HG03103 (cell line): Measurements from ENCODE around the gene KRTAP10-4.
"Not testable (repeated sequence)": the region's sequence is repeated elsewhere in the genome, so short reads cannot be mapped to it uniquely, and the experiment has no call there.

Source experiments
- ATAC-seq: cut with Tn5 transposase; IDR thresholded peaks from one replicate; pipeline ENCODE4 v1.9.1; 2021; ENCODE audit warnings: low read depth; ENCODE audit not compliant: unreplicated experiment

Gene KRTAP10-4, protein sequence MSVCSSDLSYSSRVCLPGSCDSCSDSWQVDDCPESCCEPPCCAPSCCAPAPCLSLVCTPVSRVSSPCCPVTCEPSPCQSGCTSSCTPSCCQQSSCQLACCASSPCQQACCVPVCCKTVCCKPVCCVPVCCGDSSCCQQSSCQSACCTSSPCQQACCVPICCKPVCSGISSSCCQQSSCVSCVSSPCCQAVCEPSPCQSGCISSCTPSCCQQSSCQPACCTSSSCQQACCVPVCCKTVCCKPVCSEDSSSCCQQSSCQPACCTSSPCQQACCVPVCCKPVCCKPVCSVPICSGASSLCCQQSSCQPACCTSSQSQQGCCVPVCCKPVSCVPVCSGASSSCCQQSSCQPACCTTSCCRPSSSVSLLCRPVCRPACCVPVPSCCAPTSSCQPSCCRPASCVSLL

DNA sequence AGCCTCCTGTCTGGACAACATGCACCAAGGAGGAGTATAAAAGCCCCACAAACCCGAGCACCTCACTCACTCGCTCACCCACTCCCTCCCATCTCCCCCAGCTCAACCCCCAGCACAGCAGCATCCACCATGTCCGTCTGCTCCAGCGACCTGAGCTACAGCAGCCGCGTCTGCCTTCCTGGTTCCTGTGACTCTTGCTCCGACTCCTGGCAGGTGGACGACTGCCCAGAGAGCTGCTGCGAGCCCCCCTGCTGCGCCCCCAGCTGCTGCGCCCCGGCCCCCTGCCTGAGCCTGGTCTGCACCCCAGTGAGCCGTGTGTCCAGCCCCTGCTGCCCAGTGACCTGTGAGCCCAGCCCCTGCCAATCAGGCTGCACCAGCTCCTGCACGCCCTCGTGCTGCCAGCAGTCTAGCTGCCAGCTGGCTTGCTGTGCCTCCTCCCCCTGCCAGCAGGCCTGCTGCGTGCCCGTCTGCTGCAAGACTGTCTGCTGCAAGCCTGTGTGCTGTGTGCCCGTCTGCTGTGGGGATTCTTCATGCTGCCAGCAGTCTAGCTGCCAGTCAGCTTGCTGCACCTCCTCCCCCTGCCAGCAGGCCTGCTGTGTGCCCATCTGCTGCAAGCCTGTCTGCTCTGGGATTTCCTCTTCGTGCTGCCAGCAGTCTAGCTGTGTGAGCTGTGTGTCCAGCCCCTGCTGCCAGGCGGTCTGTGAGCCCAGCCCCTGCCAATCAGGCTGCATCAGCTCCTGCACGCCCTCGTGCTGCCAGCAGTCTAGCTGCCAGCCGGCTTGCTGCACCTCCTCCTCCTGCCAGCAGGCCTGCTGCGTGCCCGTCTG lies at the start of gene KRTAP10-4:
Gene KRTAP10-4 (plus strand): TSS at position 100 of the 827 bp plus-strand sequence. CDS start 30 bp downstream, at position 130.
- not testable (repeated sequence) for ATAC-seq

DNA sequence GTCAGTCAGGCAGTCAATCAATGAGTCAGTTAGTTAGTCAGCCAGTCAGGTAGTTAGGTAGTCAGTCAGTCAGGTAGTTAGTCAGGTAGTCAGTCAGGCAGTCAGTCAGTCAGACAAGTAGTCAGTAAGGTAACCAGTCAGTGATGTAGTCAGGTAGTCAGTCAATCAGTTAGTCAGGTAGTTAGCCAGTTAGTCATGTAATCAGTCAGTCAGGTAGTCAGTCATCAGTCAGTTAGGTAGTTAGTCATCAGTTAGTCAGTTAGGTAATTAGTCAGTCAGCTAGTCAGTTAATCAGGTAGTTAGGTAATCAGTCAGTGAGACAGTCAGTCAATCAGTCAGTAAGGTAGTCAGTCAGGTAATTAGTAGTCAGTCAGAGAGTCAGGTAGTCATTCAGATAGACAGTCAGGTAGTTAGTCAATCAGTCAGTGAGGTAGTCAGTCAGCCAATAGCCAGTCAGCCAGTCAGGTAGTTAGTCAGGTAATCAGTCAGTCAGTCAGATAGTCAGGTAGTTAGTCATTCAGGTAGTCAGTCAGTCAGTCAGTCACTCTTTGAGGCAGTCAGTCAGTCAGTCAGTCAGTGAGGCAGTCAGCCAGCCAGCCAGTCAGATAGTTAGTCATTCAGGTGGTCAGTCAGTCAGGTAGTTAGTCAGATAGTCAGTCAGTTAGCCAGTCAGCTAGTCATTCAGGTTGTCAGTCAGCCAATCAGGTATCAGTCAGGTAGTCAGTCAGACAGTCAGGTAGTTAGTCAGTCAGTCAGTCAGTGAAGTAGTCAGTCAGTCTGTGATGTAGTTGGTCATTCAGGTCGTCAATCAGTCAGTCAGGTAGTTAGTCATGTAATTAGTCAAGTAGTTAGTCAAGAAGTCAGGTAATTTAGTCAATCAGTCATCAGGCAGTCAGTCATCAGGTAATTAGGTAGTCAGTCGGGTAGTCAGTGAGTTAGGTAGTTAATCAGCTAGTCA lies 48.8 kb upstream of the KRTAP10-4 start:
- no peak for ATAC-seq

DNA sequence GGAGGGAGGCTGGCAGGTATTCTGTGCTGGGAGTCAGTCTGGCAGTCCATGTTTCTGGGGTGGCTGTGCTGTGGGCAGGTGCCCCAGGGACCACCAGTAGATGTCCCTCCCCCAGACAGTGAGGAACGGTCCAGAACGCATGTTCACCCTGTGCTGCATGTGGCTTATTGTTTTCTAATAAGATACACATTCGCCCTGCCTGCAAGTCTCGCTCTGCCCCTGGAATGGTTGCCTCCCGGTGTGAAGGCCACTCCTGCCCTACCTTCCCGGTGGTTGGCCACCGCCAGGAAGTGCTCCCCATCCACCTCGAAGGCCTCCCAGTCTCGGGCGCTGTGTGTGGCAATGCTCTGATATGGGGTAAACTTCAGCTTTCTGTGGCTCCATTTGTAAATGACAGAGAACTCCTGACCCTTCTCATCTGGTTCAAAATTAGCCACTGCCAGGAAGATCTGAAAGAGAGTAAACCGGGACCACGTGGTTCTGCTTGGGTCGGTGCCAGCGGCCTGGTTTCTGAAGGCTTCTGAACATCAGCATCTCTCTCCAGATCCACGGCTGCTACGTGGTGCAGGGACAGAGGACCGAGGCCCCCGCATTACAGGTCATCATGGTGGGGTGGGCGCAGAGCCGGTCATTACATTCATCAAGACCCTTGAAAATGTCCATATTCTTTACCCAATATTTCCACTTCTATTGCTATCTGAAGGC lies 48.0 kb upstream of the KRTAP10-4 start:
- ATAC-seq = no peak

DNA sequence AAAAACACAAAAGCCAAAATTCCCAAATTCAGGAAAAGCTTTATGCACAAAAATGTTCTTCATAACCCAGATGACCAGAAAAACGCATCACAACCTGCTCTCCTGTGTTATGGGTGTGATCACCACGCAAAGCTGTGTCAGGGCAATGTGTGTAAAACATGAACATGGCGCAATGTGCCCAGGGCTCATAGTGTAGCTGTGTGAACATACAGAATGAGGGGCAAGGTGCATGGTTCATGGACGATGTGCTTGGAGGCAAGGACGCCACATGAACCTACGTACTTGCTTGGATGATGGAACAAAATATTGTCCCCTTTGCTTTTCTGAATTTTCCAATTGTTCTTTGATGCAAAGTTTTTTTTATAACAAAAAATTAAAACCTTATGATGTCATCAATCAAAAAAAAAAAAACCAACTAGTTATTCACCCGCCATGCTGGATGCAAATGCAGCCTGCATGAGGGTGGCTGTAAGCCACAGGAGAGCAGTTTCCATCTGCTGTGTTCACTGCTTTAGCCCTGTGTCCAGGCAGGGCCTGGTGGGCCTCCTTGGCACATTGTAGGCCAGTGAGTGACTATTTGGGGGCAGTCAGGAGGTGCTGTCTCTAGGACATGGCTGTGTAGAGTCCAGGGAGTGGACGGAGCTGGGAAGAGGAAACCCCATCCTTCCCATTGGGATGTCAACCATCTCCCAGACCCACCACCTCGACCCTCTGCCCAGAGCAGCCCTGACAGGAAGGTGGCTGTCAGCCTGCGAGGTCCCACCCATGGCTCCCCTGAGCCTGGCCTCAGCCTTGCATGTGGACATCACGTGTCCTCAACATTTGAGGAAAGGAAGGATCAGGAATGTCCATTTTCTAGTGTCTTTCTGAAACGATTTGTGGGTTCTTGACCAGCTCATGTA lies 47.2 kb upstream of the KRTAP10-4 start:
- no peak for ATAC-seq

DNA sequence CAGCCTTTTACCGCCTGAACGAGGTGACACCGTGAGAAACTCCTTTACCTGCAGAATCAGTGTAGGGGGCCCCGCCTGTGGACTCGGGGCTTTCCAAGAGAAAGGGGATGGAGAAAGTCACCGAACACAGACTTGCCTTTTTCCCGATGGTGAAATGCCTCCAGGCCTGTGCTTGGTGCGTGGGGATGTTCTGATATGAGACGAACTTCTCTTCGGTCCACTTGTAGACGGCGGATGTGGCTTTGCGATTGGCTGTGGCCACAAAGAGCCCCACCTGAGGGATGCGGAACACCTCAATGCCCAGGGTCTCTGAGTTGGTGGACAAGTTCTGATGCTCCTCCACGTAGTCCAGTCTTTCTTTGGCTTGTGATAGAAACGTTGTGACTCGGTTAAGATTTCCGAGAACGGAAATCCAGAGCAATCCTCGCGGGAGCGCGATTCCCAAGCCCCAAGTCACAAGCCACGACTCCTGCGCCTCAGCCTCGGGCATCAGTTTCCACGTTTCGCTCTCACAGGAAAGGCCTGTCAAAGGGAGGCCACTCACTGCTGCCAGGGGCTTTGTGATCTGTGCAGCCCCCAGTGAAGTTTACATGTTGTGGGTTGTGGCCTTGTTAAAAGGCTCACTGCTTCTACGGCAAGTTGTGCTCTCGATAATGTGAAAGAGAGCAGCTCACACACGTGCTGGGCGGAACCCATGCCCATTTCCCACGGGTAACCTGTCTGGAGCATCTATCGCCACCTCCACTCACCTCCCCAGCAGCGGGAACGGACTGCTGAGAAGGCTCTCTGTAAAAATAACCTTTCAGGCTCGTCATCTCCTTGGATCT lies 46.2 kb upstream of the KRTAP10-4 start:
- no peak for ATAC-seq

DNA sequence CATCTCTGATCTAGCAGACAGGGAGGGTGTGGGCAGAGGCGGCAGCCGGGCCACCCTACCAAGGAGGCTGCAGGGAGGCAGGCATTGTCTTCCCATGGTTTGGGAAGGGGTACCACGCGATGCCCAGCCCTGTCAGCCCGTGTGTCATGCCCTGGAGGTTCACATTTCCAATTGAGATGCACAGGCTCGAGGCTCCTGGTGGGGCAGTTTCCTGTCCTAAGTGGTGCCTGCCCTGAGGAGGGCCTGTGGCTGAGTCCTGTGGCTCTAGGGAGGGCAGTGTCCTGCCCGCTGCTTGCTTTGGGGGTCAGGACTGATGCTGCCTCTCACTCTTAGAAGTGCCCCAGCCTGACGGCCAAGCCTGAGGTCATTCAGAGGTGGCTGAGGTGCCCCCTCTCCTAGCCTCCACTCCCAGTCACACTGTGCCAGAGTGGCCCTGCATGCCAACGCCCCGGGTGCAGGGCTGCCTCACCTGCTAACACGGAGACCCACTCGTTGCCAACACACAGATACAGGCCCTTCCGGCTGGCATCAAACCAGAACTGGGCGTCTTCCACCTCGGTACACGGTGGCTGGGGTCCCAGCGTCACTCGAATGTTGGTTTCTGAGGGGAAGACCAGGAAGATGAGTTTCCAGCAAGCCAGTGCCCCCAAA lies 45.4 kb upstream of the KRTAP10-4 start:
- no peak for ATAC-seq

DNA sequence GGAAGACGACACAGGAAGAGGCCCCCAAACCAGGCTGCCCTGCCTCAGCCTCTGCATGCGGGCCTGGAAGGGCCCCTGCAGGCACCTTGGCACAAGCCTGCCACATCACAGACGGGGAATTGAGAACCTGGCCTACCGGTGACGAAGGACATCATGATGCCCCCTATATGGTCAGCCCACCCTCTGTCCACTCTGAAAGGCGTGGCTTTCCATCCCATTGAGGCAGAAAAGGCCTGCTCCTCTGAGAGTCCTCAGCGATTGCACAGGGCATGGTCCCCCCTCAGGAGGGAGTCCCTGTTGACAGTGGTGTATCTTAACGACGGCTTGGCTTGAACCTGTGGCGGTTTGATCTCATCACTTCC lies 44.9 kb upstream of the KRTAP10-4 start:
- no peak for ATAC-seq

DNA sequence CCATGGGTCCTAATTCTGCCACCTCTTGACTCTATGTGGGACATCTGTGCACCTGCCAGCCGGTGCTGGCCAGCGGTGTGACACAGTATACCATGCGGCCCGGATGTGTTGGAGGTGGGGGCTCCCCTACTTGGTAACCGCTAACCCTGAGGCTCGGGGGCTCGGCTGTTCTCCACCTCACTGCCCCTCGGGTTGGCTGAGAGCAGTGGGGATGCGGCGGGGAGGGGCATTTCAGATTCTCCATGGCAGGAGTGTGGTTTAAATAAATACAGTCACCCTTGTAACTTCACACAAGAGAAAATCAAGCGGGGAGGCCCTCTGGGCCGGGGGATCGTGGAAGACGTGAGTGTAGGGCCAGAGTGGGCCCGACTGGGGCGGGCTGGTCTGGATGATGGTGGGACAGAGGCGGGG lies 44.5 kb upstream of the KRTAP10-4 start:
- no peak for ATAC-seq

DNA sequence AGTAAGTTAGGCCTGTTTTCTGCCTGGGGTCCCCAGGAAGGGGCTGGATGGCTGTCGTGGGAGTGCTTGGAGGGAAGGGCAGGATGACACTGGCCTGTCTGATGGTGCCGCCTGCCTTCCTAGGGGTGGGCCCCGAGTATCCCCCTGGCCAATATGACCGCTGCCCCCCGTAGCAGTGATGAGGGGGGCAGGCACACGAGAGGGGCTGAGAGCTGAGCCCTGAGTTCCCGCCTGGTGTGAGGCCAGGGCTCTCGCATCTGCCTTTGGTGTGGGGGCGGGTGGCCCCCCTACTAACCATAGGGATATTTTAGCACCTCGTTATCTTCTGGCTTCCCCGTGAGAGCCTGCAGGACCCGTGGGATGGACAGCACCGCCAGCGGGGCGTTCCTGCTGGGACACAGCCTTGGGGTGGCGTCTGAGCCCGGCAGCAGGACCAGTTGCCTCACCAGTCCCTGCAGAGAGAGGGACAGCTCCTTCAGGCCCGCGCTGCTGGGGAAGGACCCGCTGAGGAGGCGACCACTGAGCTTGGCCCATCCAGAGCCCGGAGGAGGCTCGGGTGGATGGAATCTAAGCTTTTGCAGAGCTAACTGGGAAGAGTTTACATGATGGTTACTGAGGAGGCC lies 43.9 kb upstream of the KRTAP10-4 start:
- ATAC-seq = no peak

DNA sequence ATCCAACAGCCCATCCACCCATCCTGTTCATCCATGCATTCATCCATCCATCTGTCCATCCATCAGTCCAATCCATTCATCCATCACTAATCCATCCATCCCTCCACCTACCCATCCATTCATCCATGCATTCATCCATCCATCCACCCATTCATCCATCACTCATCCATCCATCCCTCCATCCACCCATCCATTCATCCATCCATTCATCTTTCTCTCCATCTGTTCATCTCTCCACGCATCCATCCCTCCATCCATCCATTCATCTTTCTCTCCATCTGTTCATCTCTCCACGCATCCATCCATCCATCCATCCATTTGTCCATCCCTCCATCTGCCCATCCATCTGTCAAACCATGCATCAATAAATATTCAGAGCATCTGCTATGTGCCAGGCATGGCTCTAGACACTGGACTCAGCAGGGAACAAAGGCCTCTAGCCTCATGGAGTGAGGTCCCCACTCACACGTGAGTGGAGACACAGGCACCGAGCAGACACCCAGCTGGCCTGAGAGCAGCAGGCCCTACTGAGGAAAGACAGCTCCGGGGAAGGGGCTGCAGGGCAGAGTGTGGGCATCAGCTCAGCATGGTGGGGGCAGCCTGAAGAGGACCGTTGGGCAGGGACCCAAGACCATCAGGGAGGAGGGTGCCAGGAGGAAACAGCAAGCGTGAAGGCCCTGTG lies 43.2 kb upstream of the KRTAP10-4 start:
- no peak for ATAC-seq

DNA sequence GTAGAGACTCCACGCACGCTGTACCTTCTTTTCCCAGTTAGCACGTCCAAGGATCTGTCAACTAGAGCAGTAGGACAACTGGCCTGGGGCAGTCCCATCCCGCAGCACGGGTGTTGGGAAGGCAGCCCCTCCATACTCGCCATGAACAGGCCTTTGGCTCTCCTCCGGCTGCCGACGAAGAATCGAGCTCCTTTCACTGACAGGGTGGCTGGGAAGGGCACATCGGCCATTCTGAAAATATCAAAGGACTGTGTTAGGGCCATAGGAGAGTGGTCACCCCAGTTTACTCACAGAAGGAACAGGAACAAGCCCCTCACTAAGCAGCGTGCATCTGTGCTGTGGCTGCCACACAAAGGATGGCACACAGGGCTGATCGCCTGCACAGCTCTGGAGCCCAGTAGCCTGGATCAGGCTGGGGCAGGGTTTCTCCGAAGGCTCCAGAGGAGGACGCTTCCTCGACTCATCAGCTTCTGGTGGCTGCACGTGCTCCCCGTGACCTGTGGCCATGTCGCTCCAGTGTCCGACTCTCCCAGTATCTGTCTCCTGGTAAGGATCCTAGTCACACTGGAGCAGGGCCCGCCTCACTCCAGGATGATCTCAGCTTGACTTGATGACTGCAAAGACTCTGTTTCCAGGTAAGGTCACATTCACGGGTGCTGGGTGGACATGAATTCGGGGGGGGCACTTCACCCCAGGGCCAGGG lies 42.5 kb upstream of the KRTAP10-4 start:
- no peak for ATAC-seq

DNA sequence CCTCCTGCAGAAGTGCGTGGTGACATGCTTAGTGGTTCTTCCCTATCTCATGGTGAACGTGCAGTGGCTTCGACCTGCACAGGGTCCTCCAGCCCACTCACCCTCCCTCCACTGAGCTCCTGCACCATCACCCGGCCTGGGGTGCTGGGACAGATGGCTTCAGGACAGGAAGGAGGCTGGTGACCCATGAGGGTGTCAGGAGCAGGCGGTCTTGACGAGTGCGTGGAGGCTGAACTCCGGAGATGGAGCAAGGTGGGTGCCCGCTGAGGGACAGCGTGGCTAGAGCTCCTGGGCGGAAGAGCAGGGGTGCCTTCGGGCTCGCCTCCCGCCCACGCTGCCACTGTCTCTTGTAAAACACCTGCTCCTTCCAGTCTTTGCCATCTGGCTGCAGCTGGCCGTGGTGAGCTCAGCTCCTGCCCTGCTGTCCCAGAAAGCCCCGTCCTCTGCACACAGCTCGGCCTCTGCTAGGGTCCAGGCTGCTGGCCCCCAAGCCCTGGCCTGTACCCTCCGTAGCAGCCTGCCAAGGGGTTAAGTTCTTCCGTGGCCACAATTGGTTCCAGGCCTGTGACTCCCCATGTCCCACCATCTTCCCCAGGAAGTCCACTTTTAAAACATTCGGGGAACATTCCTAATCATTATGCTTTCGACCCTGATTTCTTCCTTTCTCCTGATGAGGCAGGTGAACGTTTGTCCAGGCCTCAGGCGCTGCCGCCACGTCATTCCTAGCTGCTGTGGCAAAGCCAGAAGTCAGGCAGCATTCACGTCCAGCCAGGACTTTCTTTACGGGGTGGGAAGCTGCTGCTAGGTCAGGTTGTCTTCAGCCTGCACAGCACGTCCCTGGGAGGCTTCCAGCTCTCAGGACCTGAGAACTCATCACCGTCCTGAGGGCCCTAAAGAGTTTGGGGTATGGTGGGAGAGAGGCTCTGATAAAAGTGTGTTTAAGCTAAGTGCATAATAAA lies 41.6 kb upstream of the KRTAP10-4 start:
- no peak for ATAC-seq

DNA sequence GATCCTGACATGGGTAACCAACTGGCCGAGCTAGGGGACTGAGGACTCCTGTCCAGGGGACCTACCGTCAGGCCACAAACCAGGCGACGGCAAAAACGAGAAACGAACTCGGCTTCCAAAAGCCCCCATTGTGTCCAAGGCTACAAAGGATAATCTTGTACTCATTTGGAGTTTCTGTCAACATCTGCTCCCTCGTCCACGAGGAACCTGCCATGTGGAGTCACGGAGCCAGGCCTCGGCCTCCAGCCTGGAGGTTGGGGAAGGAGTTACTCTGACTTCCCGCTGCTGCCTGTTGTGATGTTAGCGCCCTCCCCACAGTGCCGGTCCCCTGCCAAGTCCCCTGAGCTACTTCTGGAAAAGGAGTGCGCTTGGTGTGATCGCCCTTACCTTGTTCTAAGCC lies 40.8 kb upstream of the KRTAP10-4 start:
- ATAC-seq = no peak

DNA sequence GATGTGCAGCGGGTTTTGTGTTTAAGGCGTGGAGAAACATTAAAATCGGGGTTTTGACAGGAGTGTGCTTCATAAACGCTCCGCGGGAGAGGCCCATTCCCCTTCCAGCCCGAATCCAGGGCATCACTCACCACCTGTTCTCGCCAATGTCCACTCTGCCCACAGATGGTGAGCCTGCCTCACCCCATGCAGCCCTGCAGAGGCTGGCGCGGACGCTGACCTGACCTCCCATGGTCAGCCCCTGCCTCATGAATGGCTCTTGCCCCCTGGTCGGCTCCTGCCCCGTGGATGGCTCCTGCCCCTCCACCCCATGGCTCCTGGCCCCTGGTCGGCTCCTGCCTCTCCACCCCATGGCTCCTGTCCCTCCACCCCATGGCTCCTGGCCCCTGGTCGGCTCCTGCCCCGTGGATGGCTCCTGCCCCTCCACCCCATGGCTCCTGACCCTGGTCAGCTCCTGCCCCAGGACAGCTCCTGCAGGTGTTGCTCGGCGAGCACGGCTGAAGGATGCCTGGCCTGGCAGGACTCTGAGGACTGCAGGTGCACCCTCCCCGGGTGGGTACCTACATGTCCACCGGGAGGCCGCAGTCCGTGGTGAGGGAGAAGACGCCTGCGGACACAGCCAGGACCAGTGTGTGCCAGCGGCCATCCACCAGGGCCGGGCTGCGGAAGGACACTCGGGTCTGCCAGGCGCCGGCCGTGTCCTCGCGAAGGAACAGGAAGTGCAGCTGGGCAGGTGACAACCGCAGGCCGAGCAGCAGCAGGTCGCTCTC lies 40.2 kb upstream of the KRTAP10-4 start:
- ATAC-seq = no peak
